ENCODE data around the gene APH1A. TPM values are rescaled to one million over a fixed set of nuclear protein-coding genes. Genes with fewer than 3 reads are reported as not detected.

Gene APH1A
- total and polyA plus RNA-seq, 2 donors = 74.2 to 102 TPM

DNA sequence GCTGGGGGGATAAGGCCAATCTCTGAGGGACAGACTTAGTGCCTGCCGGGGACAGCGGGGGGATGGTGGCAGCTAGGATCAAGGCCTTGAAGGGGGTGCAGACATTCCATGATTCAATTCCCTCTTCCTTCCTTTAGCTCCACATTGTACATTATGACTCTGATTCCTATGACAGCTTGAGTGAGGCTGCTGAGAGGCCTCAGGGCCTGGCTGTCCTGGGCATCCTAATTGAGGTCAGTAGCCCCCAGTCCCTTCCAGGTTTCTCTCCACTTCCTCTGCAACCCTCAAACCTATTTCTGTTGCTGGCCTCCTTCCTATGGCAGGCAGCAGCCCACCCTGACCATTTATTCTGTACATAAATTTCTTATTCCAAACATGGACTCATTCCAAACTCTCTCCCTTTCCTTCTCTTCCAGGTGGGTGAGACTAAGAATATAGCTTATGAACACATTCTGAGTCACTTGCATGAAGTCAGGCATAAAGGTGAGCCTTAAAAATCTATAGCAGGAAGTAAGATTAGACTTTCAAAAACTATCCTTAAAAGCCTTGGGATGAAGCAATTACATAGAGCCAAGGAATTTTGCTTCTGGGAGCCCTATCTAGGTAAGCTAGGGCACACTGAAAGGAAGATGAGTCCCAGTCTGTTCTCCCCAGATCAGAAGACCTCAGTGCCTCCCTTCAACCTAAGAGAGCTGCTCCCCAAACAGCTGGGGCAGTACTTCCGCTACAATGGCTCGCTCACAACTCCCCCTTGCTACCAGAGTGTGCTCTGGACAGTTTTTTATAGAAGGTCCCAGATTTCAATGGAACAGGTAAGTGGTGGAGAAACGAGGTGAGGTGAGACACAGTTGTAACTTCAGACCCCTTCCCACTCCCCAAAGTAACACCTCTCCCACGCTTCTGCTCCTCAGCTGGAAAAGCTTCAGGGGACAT is 6.2 kb downstream of the APH1A start:
- no peak for DNase-seq (ENCODE audit: low read depth in 6 of 9, low spot score in 9 of 9)
- peaks cover 30% of the 10 kb centered on the region in 2 donors for H3K36me3 ChIP-seq (ENCODE audit: control insufficient read depth in 2 of 2, insufficient read depth in 2 of 2, low read length in 1 of 2)
- 90% methylated on average over 6 of the region's 6 CpGs for WGBS
- no peak overlapping the region for H3K4me3 ChIP-seq (ENCODE audit: low read length in 2 of 2)
- no peak overlapping the region for H3K27ac ChIP-seq (ENCODE audit: low read depth in 1 of 2, low read length in 1 of 2)
- peaks cover 4 to 32% of the 10 kb centered on the region in 2 donors for H3K27me3 ChIP-seq (ENCODE audit: control insufficient read depth in 2 of 2, insufficient read depth in 1 of 2, low read length in 1 of 2)
- no peaks in the 10 kb centered on the region for H3K9me3 ChIP-seq (ENCODE audit: control insufficient read depth in 2 of 2, insufficient read depth in 1 of 2, low read length in 1 of 2)
- H3K4me1 ChIP-seq (ENCODE audit: control insufficient read depth in 2 of 2, insufficient read depth in 2 of 2, low read length in 2 of 2) = peaks cover 4 to 11% of the 10 kb centered on the region in 2 donors

DNA sequence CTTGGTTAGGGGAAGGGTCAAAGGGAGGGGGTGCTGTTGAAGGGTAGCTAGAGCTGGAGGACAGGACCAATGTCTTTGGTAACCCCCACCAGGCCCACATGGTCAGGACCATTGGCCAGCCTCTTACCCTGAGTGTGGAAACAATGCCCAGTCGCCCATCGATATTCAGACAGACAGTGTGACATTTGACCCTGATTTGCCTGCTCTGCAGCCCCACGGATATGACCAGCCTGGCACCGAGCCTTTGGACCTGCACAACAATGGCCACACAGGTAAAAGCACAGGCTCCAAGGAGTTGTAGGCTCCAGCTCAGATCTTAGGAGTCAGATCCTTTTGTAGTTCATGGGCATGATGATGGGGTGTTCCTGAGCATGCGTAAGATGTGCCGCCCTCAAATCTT is 7.4 kb downstream of the APH1A start:
- Histone ChIP-seq H3K27me3 (ENCODE audit: control insufficient read depth in 2 of 2, insufficient read depth in 1 of 2, low read length in 1 of 2) (peaks cover 7 to 45% of the 10 kb centered on the region in 2 donors), H3K9me3 (ENCODE audit: control insufficient read depth in 2 of 2, insufficient read depth in 1 of 2, low read length in 1 of 2) (no peaks in the 10 kb centered on the region), H3K36me3 (ENCODE audit: control insufficient read depth in 2 of 2, insufficient read depth in 2 of 2, low read length in 1 of 2) (peaks cover 21% of the 10 kb centered on the region in 2 donors), H3K4me3 (ENCODE audit: low read length in 2 of 2) (no peak overlapping the region), H3K27ac (ENCODE audit: low read depth in 1 of 2, low read length in 1 of 2) (no peak overlapping the region), H3K4me1 (ENCODE audit: control insufficient read depth in 2 of 2, insufficient read depth in 2 of 2, low read length in 2 of 2) (peaks cover 0 to 10% of the 10 kb centered on the region in 2 donors)
- WGBS = 93% methylated on average over 6 of the region's 6 CpGs
- no peak for DNase-seq (ENCODE audit: low read depth in 6 of 9, low spot score in 9 of 9)

DNA sequence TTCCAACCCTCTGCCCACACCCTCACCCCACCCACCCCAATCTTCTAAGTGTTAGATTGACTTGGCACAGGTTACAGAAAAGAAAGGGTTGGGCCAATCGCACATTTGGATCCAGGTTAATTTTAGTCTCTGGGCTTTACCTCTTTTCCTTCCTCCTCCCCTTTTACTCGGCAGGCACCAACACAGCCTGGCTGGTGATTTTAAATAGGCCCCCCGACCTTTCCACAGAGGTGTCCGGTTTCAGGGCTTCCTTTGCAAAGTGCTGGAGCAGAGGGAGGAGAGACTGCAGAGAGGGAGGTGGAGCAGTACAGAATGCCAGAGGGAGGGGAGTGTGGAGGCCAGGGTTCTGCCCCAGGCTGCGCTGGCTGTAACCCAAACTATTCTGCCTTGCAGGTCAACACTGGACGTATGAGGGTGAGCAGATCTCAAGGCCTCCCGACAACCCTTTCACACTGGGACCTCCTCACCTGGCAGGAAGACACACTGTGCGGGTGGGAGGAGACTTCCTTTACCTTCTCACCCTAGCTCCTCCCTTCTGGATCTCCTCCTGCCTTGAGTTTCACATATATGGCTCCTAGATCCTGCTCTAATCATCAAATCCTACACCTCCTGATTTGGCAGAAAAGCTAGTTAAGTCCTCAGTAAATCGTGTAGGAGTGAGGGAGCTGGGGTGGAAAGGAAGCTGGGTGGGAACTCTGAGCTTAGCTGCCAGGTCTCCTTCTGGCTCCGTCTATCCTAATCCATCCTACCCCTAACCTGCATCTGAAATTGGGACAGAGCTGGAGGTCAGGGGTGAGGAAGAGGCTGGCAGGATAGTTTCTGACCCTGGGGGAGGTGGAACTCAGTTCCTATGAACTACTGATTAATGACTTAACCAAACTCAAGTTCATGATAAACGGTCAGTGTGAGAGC is 8.8 kb downstream of the APH1A start:
- Histone ChIP-seq H3K27ac (ENCODE audit: low read depth in 1 of 2, low read length in 1 of 2) (no peak overlapping the region), H3K27me3 (ENCODE audit: control insufficient read depth in 2 of 2, insufficient read depth in 1 of 2, low read length in 1 of 2) (peaks cover 7 to 54% of the 10 kb centered on the region in 2 donors), H3K9me3 (ENCODE audit: control insufficient read depth in 2 of 2, insufficient read depth in 1 of 2, low read length in 1 of 2) (no peaks in the 10 kb centered on the region), H3K36me3 (ENCODE audit: control insufficient read depth in 2 of 2, insufficient read depth in 2 of 2, low read length in 1 of 2) (peaks cover 7% of the 10 kb centered on the region in 2 donors), H3K4me1 (ENCODE audit: control insufficient read depth in 2 of 2, insufficient read depth in 2 of 2, low read length in 2 of 2) (peaks cover 0 to 18% of the 10 kb centered on the region in 2 donors), H3K4me3 (ENCODE audit: low read length in 2 of 2) (no peak overlapping the region)
- WGBS = 62% methylated on average over 11 of the region's 11 CpGs
- no peak for DNase-seq (ENCODE audit: low read depth in 6 of 9, low spot score in 9 of 9)

DNA sequence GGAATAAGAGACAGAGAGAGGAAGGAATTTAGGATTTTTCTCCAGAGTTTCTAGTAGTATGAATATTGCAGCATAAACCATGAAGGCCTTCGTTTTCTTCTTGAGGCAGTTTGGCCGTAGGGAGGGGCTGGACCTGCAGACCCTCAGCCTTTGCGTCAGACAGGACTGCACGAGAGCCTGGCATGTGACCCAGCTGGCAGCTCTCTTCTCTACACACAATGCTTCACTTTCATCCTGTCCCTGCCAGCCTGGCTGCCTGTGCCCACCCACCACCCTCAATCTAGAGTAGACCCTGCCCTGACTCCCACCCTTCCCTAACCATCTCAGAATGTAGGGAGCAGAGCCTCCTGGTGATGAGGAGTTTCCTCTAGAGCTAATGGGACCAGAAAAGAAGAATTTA is 9.6 kb downstream of the APH1A start:
- 89% methylated on average over 4 of the region's 4 CpGs for WGBS
- no peaks in the 10 kb centered on the region for H3K36me3 ChIP-seq (ENCODE audit: control insufficient read depth in 2 of 2, insufficient read depth in 2 of 2, low read length in 1 of 2)
- peaks cover 0 to 18% of the 10 kb centered on the region in 2 donors for H3K4me1 ChIP-seq (ENCODE audit: control insufficient read depth in 2 of 2, insufficient read depth in 2 of 2, low read length in 2 of 2)
- H3K9me3 ChIP-seq (ENCODE audit: control insufficient read depth in 2 of 2, insufficient read depth in 1 of 2, low read length in 1 of 2) = no peaks in the 10 kb centered on the region
- no peak overlapping the region for H3K27ac ChIP-seq (ENCODE audit: low read depth in 1 of 2, low read length in 1 of 2)
- H3K27me3 ChIP-seq (ENCODE audit: control insufficient read depth in 2 of 2, insufficient read depth in 1 of 2, low read length in 1 of 2) = peaks cover 7 to 54% of the 10 kb centered on the region in 2 donors
- H3K4me3 ChIP-seq (ENCODE audit: low read length in 2 of 2) = no peak overlapping the region
- DNase-seq (ENCODE audit: low read depth in 6 of 9, low spot score in 9 of 9) = no peak

DNA sequence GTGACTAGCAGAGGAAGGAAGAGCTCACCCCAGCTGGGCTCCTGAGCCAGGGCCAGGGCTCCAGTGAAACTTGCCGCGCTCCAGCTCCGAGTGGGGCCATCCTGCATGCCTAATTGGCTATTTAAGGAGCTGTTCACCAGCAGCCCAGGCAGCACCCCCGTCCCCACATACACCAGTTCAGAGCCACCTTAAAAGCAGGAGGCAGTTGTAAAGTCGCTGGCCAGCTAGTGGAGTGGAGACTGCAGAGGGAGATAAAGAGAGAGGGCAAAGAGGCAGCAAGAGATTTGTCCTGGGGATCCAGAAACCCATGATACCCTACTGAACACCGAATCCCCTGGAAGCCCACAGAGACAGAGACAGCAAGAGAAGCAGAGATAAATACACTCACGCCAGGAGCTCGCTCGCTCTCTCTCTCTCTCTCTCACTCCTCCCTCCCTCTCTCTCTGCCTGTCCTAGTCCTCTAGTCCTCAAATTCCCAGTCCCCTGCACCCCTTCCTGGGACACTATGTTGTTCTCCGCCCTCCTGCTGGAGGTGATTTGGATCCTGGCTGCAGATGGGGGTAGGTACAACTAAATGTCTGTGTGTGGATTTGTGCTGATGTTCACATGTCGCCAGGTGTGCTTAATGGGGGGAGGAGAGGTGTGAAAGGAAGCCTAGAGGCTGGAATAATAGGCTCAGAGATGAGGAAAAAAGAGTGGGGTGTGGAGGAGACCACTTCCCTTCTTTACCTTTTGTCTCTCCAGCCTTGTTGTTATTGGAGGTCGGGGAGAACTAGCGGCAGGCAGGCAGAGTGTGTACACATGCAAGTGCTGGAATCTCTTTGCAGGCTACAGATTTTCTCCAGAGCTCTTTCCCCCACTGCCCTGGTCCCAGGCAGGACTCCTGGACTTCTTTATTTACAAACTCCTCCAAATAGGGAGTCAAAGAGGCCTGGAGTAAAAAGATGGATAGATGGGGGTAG is 10.9 kb downstream of the APH1A start, which contains the start of gene CA14:
Gene CA14 (plus strand): TSS at position 151 of the 962 bp plus-strand sequence. CDS start 355 bp downstream, at position 506.
- no peaks in the 10 kb centered on the region for H3K9me3 ChIP-seq (ENCODE audit: control insufficient read depth in 2 of 2, insufficient read depth in 1 of 2, low read length in 1 of 2)
- H3K27ac ChIP-seq (ENCODE audit: low read depth in 1 of 2, low read length in 1 of 2) = no peak within 1 kb of the TSS
- WGBS = 41% methylated on average over 13 of the region's 13 CpGs
- H3K4me1 ChIP-seq (ENCODE audit: control insufficient read depth in 2 of 2, insufficient read depth in 2 of 2, low read length in 2 of 2) = peaks cover 0 to 18% of the 10 kb centered on the region in 2 donors
- peaks cover 7 to 54% of the 10 kb centered on the region in 2 donors for H3K27me3 ChIP-seq (ENCODE audit: control insufficient read depth in 2 of 2, insufficient read depth in 1 of 2, low read length in 1 of 2)
- H3K4me3 ChIP-seq (ENCODE audit: low read length in 2 of 2) = no peak within 1 kb of the TSS
- no peaks in the 10 kb centered on the region for H3K36me3 ChIP-seq (ENCODE audit: control insufficient read depth in 2 of 2, insufficient read depth in 2 of 2, low read length in 1 of 2)
- no peak for DNase-seq (ENCODE audit: low read depth in 6 of 9, low spot score in 9 of 9)

DNA sequence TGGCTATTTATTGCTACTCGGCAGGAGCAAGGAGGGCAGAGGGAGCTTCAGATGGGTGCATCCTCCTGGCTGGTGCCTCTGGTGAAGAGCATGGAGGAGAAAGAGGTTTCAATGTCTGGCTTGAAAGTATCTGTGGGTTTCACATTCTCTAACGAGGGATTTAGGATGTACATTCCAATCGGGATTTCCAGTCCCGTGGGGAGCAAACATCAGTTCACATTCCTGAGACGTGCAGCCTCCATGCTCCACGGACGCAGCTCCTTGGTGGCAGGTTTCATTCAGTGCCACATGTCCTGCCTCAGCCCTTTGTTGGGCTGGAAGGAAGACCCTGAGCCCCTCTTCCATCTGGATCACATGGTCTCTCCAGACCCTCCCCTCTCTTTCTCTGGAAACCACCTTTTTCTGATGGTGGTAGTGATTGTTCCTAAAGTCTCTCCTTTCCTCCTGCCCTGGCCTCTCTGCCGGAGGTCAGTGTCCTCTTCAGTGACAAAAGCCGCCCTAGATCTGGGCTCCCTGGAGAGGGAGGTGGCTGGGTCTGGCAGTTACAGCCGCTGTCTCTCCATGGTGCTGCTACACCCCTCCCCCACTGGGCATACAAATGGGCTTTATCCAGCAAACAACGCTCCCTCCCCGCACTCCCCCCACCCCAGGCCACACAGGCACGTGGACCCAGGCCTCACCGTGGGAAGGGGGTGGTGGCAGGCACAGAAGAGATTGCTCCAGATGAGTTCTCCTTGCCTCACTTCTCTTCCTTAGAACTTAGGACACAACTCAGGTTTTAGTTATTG is 12.1 kb downstream of the APH1A start:
- Histone ChIP-seq H3K36me3 (ENCODE audit: control insufficient read depth in 2 of 2, insufficient read depth in 2 of 2, low read length in 1 of 2) (no peaks in the 10 kb centered on the region), H3K4me3 (ENCODE audit: low read length in 2 of 2) (no peak overlapping the region), H3K4me1 (ENCODE audit: control insufficient read depth in 2 of 2, insufficient read depth in 2 of 2, low read length in 2 of 2) (peaks cover 0 to 18% of the 10 kb centered on the region in 2 donors), H3K27me3 (ENCODE audit: control insufficient read depth in 2 of 2, insufficient read depth in 1 of 2, low read length in 1 of 2) (peaks cover 7 to 56% of the 10 kb centered on the region in 2 donors), H3K9me3 (ENCODE audit: control insufficient read depth in 2 of 2, insufficient read depth in 1 of 2, low read length in 1 of 2) (no peaks in the 10 kb centered on the region), H3K27ac (ENCODE audit: low read depth in 1 of 2, low read length in 1 of 2) (no peak overlapping the region)
- DNase-seq (ENCODE audit: low read depth in 6 of 9, low spot score in 9 of 9) = no peak
- 19% methylated on average over 14 of the region's 14 CpGs for WGBS

DNA sequence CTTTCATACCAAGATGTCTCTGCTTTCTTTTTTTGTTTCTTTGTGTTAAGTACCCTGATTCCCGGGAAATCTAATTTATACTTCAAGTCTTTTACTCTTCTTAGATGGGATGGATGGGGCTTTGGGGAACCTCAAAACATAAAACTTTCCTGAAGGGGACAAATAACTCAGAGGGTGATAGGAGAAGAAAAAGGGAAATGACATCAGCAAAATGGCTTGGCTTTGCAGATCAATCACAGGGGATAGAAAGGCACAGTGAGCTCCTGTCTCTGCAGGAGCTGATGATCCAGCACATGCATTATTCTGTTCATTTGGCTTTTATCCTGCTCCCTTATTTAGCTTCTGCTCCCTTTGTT is 12.6 kb downstream of the APH1A start:
- no peaks in the 10 kb centered on the region for H3K9me3 ChIP-seq (ENCODE audit: control insufficient read depth in 2 of 2, insufficient read depth in 1 of 2, low read length in 1 of 2)
- peaks cover 0 to 18% of the 10 kb centered on the region in 2 donors for H3K4me1 ChIP-seq (ENCODE audit: control insufficient read depth in 2 of 2, insufficient read depth in 2 of 2, low read length in 2 of 2)
- no peak for DNase-seq (ENCODE audit: low read depth in 6 of 9, low spot score in 9 of 9)
- 5% methylated on average over 1 of the region's 1 CpG for WGBS
- H3K36me3 ChIP-seq (ENCODE audit: control insufficient read depth in 2 of 2, insufficient read depth in 2 of 2, low read length in 1 of 2) = no peaks in the 10 kb centered on the region
- H3K27ac ChIP-seq (ENCODE audit: low read depth in 1 of 2, low read length in 1 of 2) = no peak overlapping the region
- H3K27me3 ChIP-seq (ENCODE audit: control insufficient read depth in 2 of 2, insufficient read depth in 1 of 2, low read length in 1 of 2) = peaks cover 7 to 52% of the 10 kb centered on the region in 2 donors
- H3K4me3 ChIP-seq (ENCODE audit: low read length in 2 of 2) = no peak overlapping the region

DNA sequence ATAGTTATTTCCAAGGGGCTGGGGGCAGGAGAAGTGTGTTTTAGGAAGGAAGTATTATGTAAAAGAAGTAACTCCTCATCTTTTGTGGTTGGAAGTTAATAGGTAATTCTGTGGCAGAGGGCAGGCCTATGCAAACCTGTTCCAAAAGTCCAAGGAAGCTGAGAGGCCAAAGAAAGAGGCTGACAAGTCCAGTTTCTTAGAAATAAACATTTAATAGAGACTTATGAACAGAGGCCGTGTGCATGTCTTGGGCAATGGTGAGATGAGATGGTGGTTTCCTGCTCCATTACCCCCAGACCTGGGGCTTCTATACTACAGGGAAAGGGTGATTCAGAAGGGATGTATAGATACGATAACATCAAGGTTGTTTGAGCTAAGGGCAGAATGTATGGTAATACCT is 18.9 kb downstream of the APH1A start:
- Histone ChIP-seq H3K27me3 (ENCODE audit: control insufficient read depth in 2 of 2, insufficient read depth in 1 of 2, low read length in 1 of 2) (peaks cover 0 to 2% of the 10 kb centered on the region in 2 donors), H3K36me3 (ENCODE audit: control insufficient read depth in 2 of 2, insufficient read depth in 2 of 2, low read length in 1 of 2) (no peaks in the 10 kb centered on the region), H3K27ac (ENCODE audit: low read depth in 1 of 2, low read length in 1 of 2) (no peak overlapping the region), H3K4me3 (ENCODE audit: low read length in 2 of 2) (no peak overlapping the region), H3K9me3 (ENCODE audit: control insufficient read depth in 2 of 2, insufficient read depth in 1 of 2, low read length in 1 of 2) (no peaks in the 10 kb centered on the region), H3K4me1 (ENCODE audit: control insufficient read depth in 2 of 2, insufficient read depth in 2 of 2, low read length in 2 of 2) (no peaks in the 10 kb centered on the region)
- WGBS = 95% methylated on average over 2 of the region's 2 CpGs
- no peak for DNase-seq (ENCODE audit: low read depth in 6 of 9, low spot score in 9 of 9)

Measured in thymus (tissue), 11 donors.